SHP77 treated with DMSO at 0.1 percent for 48 hours (cell line): Measurements from ENCODE around the gene KCND3.
A peak's percentile ranks its signal among the peaks of the same experiment; 100 is the strongest.

Experiments
- DNase-seq: peaks from one replicate; lab custom pipeline; 2025; lab: John Stamatoyannopoulos, UW

Gene KCND3

GRCh38 chr1:111776391-111776790 is 213.1 kb downstream of the KCND3 start:
- no peak for DNase-seq

GRCh38 chr1:111775966-111776365 is 213.5 kb downstream of the KCND3 start:
- DNase-seq, result no peak

GRCh38 chr1:111770916-111771315 is 218.6 kb downstream of the KCND3 start:
- DNase-seq, result no peak

GRCh38 chr1:111769517-111770146 is 219.8 kb downstream of the KCND3 start:
- DNase-seq, result no peak

- DNase-seq, result no peak
These were observed 220.8 kb downstream of the KCND3 start for GRCh38 chr1:111768625-111769024.

- no peak for DNase-seq
These were observed 221.4 kb downstream of the KCND3 start for GRCh38 chr1:111768023-111768422.

GRCh38 chr1:111762332-111762731 is 227.1 kb downstream of the KCND3 start:
- DNase-seq, result no peak

- no peak for DNase-seq
These were observed 227.8 kb downstream of the KCND3 start for GRCh38 chr1:111761717-111762116.

GRCh38 chr1:111758373-111758772 is 231.1 kb downstream of the KCND3 start:
- DNase-seq, result no peak

GRCh38 chr1:111756124-111756513 is 233.3 kb downstream of the KCND3 start:
- DNase-seq, result no peak

- peak; percentile 81 for DNase-seq
These were observed 233.9 kb downstream of the KCND3 start, which contains the start of gene DDX20 for GRCh38 chr1:111755331-111756123. Gene DDX20, plus strand, starts transcription at chr1:111755901. Its CDS starts 24 bp downstream, at chr1:111755925.

- DNase-seq, result no peak
These were observed 234.5 kb downstream of the KCND3 start for GRCh38 chr1:111754984-111755330.

- DNase-seq, result no peak
These were observed 237.4 kb downstream of the KCND3 start for GRCh38 chr1:111751906-111752575.

- DNase-seq, result no peak
These were observed 238.6 kb downstream of the KCND3 start for GRCh38 chr1:111750856-111751255.

- DNase-seq, result no peak
These were observed 239.8 kb downstream of the KCND3 start for GRCh38 chr1:111749628-111750027.

- DNase-seq, result no peak
These were observed 241.5 kb downstream of the KCND3 start for GRCh38 chr1:111747947-111748346.

GRCh38 chr1:111747282-111747734 is 242.2 kb downstream of the KCND3 start:
- peak; percentile 35 for DNase-seq

- DNase-seq, result no peak
These were observed 242.9 kb downstream of the KCND3 start for GRCh38 chr1:111746614-111746999.

- peak; percentile 21 for DNase-seq
These were observed 243.5 kb downstream of the KCND3 start for GRCh38 chr1:111745675-111746613.

- no peak for DNase-seq
These were observed 245.8 kb downstream of the KCND3 start for GRCh38 chr1:111743679-111744101.

GRCh38 chr1:111742938-111743549 is 246.4 kb downstream of the KCND3 start:
- no peak for DNase-seq
